Activated CD4-positive, alpha-beta T cell treated with anti-CD3 and anti-CD28 coated beads for 36 hours (primary cell): Measurements from ENCODE around the gene DSG2. TPM values are rescaled to one million over a fixed set of nuclear protein-coding genes. Genes with fewer than 3 reads are reported as not detected.

Experiments used
- ATAC-seq: fragments of 200-7000 bp; cut with Tn5 transposase; one replicate; pipeline ENCODE4 v1.10.0; 2021; ENCODE audit warnings: mild to moderate bottlenecking, moderate library complexity
- CTCF ChIA-PET: fragments of 350-600 bp; sonication (Branson Sonifier 250); formaldehyde crosslinking; loops from one replicate; lab custom pipeline; 2021; ENCODE audit warnings: antibody characterized with exemption; lab: Charles Lee
- POLR2A ChIA-PET: fragments of 350-600 bp; sonication (Branson Sonifier 250); formaldehyde crosslinking; loops from one replicate; lab custom pipeline; 2021; ENCODE audit warnings: antibody characterized with exemption, inconsistent platforms; lab: Charles Lee
- DNase-seq: peaks from one replicate; pipeline ENCODE4 v3.0.0-alpha.2; 2020
- H3K27ac Mint-ChIP-seq: one replicate; pipeline ENCODE4 v1.8.0; 2021; ENCODE audit warnings: mixed read lengths
- H3K27me3 Mint-ChIP-seq: one replicate; pipeline ENCODE4 v1.8.0; 2021; ENCODE audit warnings: mixed read lengths
- H3K36me3 Mint-ChIP-seq: one replicate; pipeline ENCODE4 v1.8.0; 2021; ENCODE audit warnings: low read depth, mixed read lengths
- H3K4me1 Mint-ChIP-seq: one replicate; pipeline ENCODE4 v1.8.0; 2021; ENCODE audit warnings: mixed read lengths
- H3K4me3 Mint-ChIP-seq: one replicate; pipeline ENCODE4 v1.8.0; 2021; ENCODE audit warnings: mild to moderate bottlenecking, moderate library complexity, mixed read lengths
- H3K9me3 Mint-ChIP-seq: one replicate; pipeline ENCODE4 v1.8.0; 2021; ENCODE audit warnings: low read depth, mixed read lengths
- intact Hi-C, 2 experiments: fragments of 100-400 bp; cut with DNase I in 1 of 2; cut with micrococcal nuclease in 1 of 2; formaldehyde crosslinking; loops; one replicate each; pipeline versions ENCODE4 v1.14.2 to v1.15.1; 2022 to 2024; cut with DNase I, micrococcal nuclease
- total RNA-seq, 2 experiments: library from RNA; stranded (reverse); gene quantifications; one replicate each; pipeline ENCODE4 v1.2.3, GENCODE V29; 2021

DSG2 gene
- 1 to 10 TPM; 1.1 to 1.3 TPM for total RNA-seq

DNA sequence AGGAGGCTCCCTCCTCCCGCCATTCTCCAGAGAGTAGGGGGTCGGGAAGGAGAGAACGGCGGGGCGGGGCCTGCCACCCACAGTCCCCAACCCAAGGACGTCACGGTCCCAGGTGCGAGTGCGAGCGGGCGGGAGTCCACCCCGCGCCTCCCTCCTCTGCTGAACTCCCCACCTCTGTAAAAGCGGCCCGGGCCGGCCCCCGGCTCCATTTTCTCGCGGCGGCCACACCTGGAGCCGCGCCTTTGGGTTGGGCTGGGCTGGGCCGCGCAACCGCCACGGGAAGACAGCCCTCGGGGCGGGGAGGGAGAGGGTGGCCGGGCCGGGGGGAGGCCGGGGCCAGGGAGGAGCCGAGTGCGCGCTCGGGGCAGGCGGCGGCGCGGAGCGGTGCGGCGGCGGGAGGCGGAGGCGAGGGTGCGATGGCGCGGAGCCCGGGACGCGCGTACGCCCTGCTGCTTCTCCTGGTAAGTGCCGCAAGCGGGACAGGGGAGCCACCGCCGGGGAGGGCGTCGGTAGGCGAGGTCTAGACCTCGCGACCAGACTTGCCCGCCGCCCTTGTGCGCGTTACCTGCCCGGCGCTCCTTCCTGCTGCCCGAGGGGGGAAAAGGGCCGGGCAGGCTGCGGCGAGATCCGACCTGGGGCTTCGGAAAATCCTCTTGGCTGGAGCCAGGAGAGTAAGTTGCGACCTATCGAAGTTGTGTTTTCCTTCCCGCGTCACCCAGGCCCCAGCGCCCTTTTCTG is at the start of gene DSG2:
Gene DSG2, plus strand, starts transcription at position 342 of the 738 bp plus-strand sequence. Its CDS starts 75 bp downstream, at position 417.
- ChIA-PET CTCF (no interaction called here), POLR2A (no interaction called here)
- intact Hi-C loops = loop anchor here in 1 of 2 experiments (2.0 kb wide), 1 partner anchor 187 kb away; the partner anchor contains the start of gene B4GALT6
- peak; percentile 81 for ATAC-seq
- Mint-ChIP-seq H3K27me3 (peaks cover 29% of the 10 kb centered on the region), H3K4me3 (peak within 1 kb of the TSS; percentile 73), H3K9me3 (no peaks in the 10 kb centered on the region), H3K4me1 (peaks cover 5% of the 10 kb centered on the region), H3K36me3 (no peaks in the 10 kb centered on the region), H3K27ac (peak within 1 kb of the TSS; percentile 76)
- peak; percentile 61 for DNase-seq

DNA sequence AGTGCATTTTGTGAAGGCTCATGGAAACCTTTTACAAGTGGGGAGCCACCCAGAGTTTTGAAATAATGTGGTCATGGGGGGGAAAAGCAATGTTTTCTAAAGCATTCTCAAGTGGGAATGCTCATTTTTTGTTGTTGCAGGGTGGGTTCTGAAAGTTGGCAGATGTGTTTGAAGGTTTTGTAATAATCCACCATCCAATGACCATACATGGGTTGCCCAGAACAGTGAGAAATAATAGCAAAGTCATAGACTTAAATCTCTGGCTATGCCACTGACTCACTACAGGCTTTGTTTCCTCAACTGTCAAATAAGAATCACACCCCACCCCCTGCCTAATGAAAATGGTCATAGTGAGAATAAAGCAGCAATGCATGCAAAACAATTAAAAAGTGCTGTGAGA is 47.6 kb upstream of the DSG2 start:
- no peaks in the 10 kb centered on the region for H3K36me3 Mint-ChIP-seq
- H3K4me3 Mint-ChIP-seq = no peak overlapping the region
- H3K27ac Mint-ChIP-seq = no peak overlapping the region
- intact Hi-C loops = no loop called here
- ChIA-PET CTCF (no interaction called here), POLR2A (no interaction called here)
- no peak for DNase-seq
- H3K4me1 Mint-ChIP-seq = no peaks in the 10 kb centered on the region
- no peaks in the 10 kb centered on the region for H3K27me3 Mint-ChIP-seq
- H3K9me3 Mint-ChIP-seq = no peaks in the 10 kb centered on the region
- no peak for ATAC-seq

DNA sequence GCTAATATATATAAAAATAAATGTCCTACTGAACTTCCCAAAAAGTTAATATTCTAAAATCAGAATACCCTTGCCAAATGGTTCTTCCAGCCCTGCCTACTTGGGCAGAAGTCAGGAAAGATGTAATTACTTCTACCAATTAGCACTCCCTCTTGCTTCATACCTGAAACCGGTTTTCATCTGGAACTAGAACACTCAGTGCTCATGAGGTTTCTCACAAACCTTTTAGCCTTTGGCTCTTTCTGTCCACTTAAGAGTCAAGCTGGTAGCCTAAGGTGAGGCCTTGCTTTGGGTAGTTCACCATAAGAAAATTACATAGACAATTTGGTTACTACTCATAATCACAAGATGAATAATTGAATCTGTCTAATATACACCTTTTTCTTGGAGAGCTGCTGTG is 46.4 kb upstream of the DSG2 start:
- intact Hi-C loops = no loop called here
- DNase-seq = no peak
- no peak for ATAC-seq
- CTCF ChIA-PET = interaction anchor here (0.7 kb wide), 1 partner anchor 785 kb away, joined by 5 read pairs; no protein-coding TSS in a partner anchor
- Mint-ChIP-seq H3K4me3 (no peak overlapping the region), H3K27me3 (no peaks in the 10 kb centered on the region), H3K4me1 (no peaks in the 10 kb centered on the region), H3K36me3 (no peaks in the 10 kb centered on the region), H3K27ac (no peak overlapping the region), H3K9me3 (no peaks in the 10 kb centered on the region)
- POLR2A ChIA-PET = no interaction called here

DNA sequence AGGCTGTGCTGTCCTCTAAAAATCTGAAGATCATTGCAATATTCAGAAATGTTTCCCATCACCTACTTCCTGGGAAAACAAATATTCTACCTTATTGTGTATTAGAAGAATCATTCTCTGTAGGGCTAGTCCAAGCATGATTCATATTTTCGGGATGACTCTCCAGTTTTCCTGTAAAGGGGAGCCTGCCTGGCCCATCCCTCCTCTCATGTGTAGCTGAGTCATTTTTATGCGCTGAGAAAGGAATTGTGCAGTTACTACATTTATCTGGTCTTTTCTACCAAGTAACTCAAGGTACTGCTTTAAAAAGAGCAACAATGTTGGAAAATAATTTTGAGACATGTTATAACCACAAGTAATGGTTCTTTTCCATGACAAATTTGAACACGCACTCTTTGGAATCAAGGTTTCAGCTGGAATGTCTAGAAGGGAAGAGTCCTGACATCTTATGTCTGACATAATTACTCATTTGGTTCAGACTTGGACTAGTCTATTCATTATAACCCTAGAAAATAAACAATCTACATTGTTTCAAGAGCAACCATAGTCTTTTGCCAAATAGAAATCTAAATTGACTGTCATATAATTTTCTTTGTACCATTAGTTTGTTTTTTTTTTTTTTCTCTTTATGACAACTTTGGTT is 43.8 kb upstream of the DSG2 start:
- no peak for ATAC-seq
- H3K27me3 Mint-ChIP-seq = no peaks in the 10 kb centered on the region
- no peaks in the 10 kb centered on the region for H3K9me3 Mint-ChIP-seq
- no peak for DNase-seq
- no peaks in the 10 kb centered on the region for H3K36me3 Mint-ChIP-seq
- ChIA-PET POLR2A (no interaction called here), CTCF (no interaction called here)
- H3K4me1 Mint-ChIP-seq = no peaks in the 10 kb centered on the region
- no peak overlapping the region for H3K27ac Mint-ChIP-seq
- intact Hi-C loops = no loop called here
- no peak overlapping the region for H3K4me3 Mint-ChIP-seq

DNA sequence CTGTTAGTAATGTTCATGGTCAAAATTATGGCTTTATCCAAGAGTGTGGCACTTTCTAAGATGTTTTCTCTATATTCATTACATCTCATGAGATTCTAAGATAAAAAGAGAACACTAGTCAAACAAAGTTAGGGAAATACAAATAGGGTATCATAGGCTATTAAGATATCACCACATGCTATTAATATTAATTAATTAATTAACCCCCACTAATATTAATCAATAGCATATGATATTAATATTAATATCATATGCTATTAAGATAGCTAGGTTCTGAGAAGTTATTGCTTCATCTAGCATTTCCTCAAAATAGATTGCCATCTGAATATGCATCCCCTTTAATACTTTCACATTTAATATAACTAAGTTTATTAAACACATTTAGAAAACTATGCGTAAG is 28.3 kb upstream of the DSG2 start:
- Mint-ChIP-seq H3K27ac (no peak overlapping the region), H3K4me3 (no peak overlapping the region), H3K9me3 (no peaks in the 10 kb centered on the region), H3K36me3 (no peaks in the 10 kb centered on the region), H3K27me3 (no peaks in the 10 kb centered on the region), H3K4me1 (no peaks in the 10 kb centered on the region)
- intact Hi-C loops = no loop called here
- no peak for DNase-seq
- ATAC-seq = no peak
- POLR2A ChIA-PET = no interaction called here
- CTCF ChIA-PET = no interaction called here

DNA sequence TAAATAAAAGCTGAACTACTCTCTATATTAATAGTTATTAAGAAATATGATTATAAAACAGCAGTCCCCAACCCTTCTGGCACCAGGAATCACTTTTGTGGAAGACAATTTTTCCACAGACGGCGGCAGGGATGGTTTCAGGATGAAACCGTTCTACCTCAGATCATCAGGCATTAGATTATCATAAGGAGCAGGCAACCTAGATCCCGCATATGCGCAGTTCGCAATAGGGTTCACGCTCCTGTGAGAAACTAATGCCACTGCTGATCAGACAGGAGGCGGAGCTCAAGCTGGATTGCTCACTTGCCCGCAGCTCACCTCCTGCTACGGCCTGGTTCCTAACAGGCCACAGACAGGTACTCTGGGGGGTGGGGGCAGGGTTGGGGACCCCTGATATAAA is 19.3 kb upstream of the DSG2 start:
- CTCF ChIA-PET = no interaction called here
- Mint-ChIP-seq H3K27ac (no peak overlapping the region), H3K9me3 (no peaks in the 10 kb centered on the region), H3K4me1 (no peaks in the 10 kb centered on the region), H3K27me3 (peaks cover 4% of the 10 kb centered on the region), H3K36me3 (no peaks in the 10 kb centered on the region), H3K4me3 (no peak overlapping the region)
- intact Hi-C loops = no loop called here
- DNase-seq (no peak), ATAC-seq (no peak)
- POLR2A ChIA-PET = no interaction called here

DNA sequence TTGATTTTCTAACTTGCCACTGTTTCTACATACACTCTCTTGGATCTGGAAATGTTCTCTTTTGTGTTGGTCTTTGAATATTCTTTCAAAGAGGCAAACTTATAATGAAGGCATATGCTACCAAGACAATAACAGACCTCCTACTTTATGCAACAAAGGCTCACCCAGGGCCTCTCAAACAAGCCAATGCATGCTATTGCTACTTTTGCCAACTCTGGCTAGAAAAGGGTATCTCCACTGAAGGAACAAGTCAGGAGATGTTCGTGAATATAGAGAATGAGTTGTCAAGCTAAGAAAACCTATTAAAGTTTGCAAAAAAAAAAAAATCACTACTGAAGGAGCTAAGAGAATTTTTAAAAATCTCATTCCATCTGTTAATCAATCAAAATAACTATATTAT is 15.9 kb upstream of the DSG2 start:
- Mint-ChIP-seq H3K27ac (no peak overlapping the region), H3K36me3 (no peaks in the 10 kb centered on the region), H3K4me1 (no peaks in the 10 kb centered on the region), H3K9me3 (no peaks in the 10 kb centered on the region), H3K27me3 (peaks cover 7% of the 10 kb centered on the region), H3K4me3 (no peak overlapping the region)
- ATAC-seq = no peak
- ChIA-PET CTCF (interaction anchor here (0.6 kb wide), 1 partner anchor 485 kb away, joined by 3 read pairs; no protein-coding TSS in a partner anchor), POLR2A (no interaction called here)
- intact Hi-C loops = no loop called here
- DNase-seq = no peak

DNA sequence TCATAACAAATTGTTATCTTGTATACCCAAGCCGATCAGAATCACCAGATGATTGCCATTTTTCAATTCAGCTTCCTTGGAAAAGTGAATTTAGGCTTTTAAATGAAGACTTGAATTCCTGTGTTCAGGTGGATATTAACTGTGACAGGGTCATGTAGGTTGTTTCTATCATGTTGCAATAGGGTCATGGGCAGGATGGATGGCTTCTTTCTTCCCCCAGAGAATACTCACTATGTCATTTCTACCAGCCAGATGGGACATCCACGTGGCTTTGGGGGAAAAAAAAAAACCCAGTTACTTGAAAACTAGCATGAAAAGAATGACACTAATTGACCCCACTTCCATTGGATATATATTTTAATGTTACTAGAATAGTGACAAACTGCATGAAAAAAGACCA is 14.6 kb upstream of the DSG2 start:
- POLR2A ChIA-PET = no interaction called here
- intact Hi-C loops = no loop called here
- ATAC-seq = no peak
- Mint-ChIP-seq H3K36me3 (no peaks in the 10 kb centered on the region), H3K9me3 (no peaks in the 10 kb centered on the region), H3K4me1 (no peaks in the 10 kb centered on the region), H3K4me3 (no peak overlapping the region), H3K27me3 (peaks cover 9% of the 10 kb centered on the region), H3K27ac (no peak overlapping the region)
- CTCF ChIA-PET = no interaction called here
- DNase-seq = no peak

DNA sequence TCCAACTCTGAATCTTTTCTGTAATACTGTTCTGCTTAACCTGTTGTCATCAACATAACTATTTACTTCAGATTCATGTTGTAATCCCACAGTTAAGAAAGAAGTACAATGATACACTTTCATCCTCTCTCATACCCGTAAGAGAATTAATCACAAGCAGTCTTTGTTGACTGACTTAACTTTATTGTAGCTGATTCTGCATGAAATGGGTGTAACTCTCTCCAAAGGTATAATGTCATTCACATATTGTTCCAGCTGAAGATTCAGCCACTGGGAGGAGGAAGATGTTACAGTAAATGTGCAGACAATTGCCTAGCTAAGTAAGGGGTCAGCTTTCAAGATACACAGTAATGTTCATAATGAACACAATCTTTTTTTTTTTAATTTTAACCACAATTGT is 13.5 kb upstream of the DSG2 start:
- H3K4me3 Mint-ChIP-seq = no peak overlapping the region
- H3K27me3 Mint-ChIP-seq = peaks cover 16% of the 10 kb centered on the region
- ChIA-PET POLR2A (no interaction called here), CTCF (no interaction called here)
- no peak for ATAC-seq
- H3K4me1 Mint-ChIP-seq = no peaks in the 10 kb centered on the region
- no peaks in the 10 kb centered on the region for H3K36me3 Mint-ChIP-seq
- DNase-seq = no peak
- H3K9me3 Mint-ChIP-seq = no peaks in the 10 kb centered on the region
- H3K27ac Mint-ChIP-seq = no peak overlapping the region
- intact Hi-C loops = no loop called here

DNA sequence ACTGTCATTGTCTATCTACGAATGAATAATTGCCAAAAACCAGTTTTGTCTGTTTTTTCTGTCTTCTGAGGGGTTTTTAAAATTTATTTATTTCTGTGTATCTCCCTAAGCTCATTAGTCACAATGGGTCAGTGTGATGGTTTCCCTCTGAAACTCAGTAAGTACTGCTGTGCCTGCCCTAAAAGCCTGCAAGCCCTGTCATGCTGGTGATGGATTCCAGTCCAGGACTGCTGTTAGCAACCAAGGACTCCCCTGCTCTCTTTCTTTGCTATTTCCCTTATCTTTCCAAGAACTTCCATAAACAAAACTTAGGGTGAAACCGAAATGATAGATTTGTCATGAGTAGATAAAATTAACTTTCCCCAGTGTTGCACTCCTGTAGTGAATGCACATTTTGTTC is 11.8 kb upstream of the DSG2 start:
- ATAC-seq = no peak
- no peak for DNase-seq
- Mint-ChIP-seq H3K4me3 (no peak overlapping the region), H3K36me3 (no peaks in the 10 kb centered on the region), H3K9me3 (no peaks in the 10 kb centered on the region), H3K27me3 (peaks cover 18% of the 10 kb centered on the region), H3K4me1 (peaks cover 9% of the 10 kb centered on the region), H3K27ac (no peak overlapping the region)
- intact Hi-C loops = no loop called here
- ChIA-PET POLR2A (no interaction called here), CTCF (no interaction called here)

DNA sequence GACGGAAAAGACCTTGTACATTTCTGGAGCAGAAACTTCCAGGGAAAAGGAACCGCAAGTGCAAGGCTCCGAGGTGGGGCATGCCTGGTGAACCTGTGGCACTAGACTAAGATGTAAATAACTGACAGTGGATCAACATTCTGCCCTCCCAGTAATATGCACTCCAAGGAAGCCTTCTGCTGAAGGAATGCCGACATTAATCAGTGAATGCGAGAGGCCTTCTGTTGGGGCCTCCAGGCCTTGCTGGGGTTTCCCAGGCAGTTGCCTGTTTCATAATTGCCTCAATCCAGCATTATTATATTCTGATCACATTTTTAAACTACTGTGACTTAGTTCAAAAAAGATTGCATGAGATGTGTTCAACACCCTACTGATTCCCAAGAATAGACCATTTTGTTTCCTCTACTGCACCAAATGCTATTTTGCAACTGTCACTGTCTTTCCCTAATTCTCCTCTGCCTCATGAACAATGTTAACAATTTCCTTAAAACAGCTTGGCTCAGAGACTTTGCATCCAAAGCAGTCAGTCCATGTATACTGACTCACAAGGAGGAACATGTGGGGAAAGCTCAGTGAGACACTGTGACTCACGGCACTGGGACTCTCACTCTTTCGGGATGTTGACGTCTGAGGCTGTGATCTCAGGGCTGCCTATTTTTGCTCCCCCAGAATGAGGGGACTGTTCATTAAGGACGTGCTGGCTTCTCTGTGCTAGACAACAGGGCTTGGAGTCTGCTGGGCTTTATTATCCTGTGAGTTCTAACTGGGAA is 10.5 kb upstream of the DSG2 start:
- ChIA-PET POLR2A (no interaction called here), CTCF (no interaction called here)
- H3K27me3 Mint-ChIP-seq = peaks cover 16% of the 10 kb centered on the region
- H3K27ac Mint-ChIP-seq = no peak overlapping the region
- no peaks in the 10 kb centered on the region for H3K36me3 Mint-ChIP-seq
- no peaks in the 10 kb centered on the region for H3K9me3 Mint-ChIP-seq
- H3K4me3 Mint-ChIP-seq = no peak overlapping the region
- ATAC-seq = no peak
- H3K4me1 Mint-ChIP-seq = peaks cover 9% of the 10 kb centered on the region
- no peak for DNase-seq
- intact Hi-C loops = no loop called here

DNA sequence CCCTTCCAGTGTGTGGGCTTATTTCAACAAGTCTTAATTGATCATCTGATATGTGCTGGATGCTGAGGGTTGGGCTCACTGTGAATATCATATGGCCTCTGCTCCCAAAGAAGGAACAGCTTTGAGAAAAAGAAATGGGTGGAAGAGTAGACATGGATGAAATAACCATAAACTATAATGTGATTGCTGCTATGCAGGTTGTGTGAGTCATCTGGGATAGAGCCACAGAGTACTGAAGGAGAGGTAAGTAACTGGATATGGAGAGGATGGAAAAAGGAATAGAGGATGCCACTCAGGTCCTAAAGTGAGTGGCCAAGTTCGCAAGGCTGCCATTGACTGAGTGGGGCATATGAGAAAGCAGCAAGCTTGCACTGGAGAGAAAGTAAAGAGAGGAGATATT is 8.7 kb upstream of the DSG2 start:
- CTCF ChIA-PET = no interaction called here
- no peak overlapping the region for H3K27ac Mint-ChIP-seq
- peaks cover 9% of the 10 kb centered on the region for H3K4me1 Mint-ChIP-seq
- H3K27me3 Mint-ChIP-seq = peaks cover 15% of the 10 kb centered on the region
- H3K36me3 Mint-ChIP-seq = no peaks in the 10 kb centered on the region
- POLR2A ChIA-PET = no interaction called here
- H3K9me3 Mint-ChIP-seq = no peaks in the 10 kb centered on the region
- no peak overlapping the region for H3K4me3 Mint-ChIP-seq
- DNase-seq (no peak), ATAC-seq (no peak)
- intact Hi-C loops = no loop called here
